B cell (primary cell): ENCODE data around the gene CALR. TPM values are rescaled to one million over a fixed set of nuclear protein-coding genes. Genes with fewer than 3 reads are reported as not detected.

Experiments
- ATAC-seq: fragments of 200-7000 bp; cut with Tn5 transposase; one replicate; pipeline ENCODE4 v1.10.0; 2021; ENCODE audit warnings: low read depth, mild to moderate bottlenecking, moderate number of reproducible peaks, moderate library complexity
- CTCF ChIA-PET: fragments of 350-600 bp; sonication (Branson Sonifier 250); formaldehyde crosslinking; loops from one replicate; lab custom pipeline; 2021; ENCODE audit warnings: antibody characterized with exemption, inconsistent platforms; lab: Charles Lee
- POLR2A ChIA-PET: fragments of 350-600 bp; sonication (Branson Sonifier 250); formaldehyde crosslinking; loops from one replicate; lab custom pipeline; 2021; ENCODE audit warnings: antibody characterized with exemption; lab: Charles Lee
- DNase-seq: peaks from one replicate; pipeline ENCODE4 v3.0.0; 2013
- H2AFZ ChIP-seq: 2 replicates; pipeline ENCODE4 v1.6.1; 2012; ENCODE audit warnings: mild to moderate bottlenecking, low read depth, low read length; ENCODE audit not compliant: insufficient read depth, poor library complexity, severe bottlenecking
- H3K27ac ChIP-seq, 2 donors: 1 replicate in 1 of 2; 2 replicates in 1 of 2; pipeline ENCODE4 v1.5.1; 2012 to 2013; ENCODE audit warnings: low read length in 2 of 2, mild to moderate bottlenecking in 2 of 2, moderate library complexity in 1 of 2
- H3K27me3 ChIP-seq, 4 experiments: fragments of 200-600 bp in 1 of 4; sonication (generic) in 1 of 4; replicated peaks in 1 of 4; 1 replicate in 2 of 4; 2 replicates in 2 of 4; pipeline versions ENCODE4 v1.6.1 to v1.7.0; 2013 to 2016; ENCODE audit warnings: low read length in 3 of 4, mild to moderate bottlenecking in 2 of 4, mixed read lengths in 1 of 4, moderate library complexity in 1 of 4; ENCODE audit not compliant: insufficient read depth in 4 of 4, control insufficient read depth in 3 of 4; ENCODE audit errors: control extremely low read depth in 1 of 4
- H3K36me3 ChIP-seq, 2 experiments: replicated peaks in 1 of 2; 1 replicate in 1 of 2; 2 replicates in 1 of 2; pipeline versions ENCODE4 v1.6.1 to v1.7.1; 2013; ENCODE audit warnings: low read length in 1 of 2; ENCODE audit not compliant: insufficient read depth in 2 of 2, control insufficient read depth in 1 of 2; ENCODE audit errors: control extremely low read depth in 1 of 2, extremely low read depth in 1 of 2
- H3K4me1 ChIP-seq, 2 donors: fragments of 200-600 bp in 1 of 2; sonication (generic) in 1 of 2; 1 replicate in 1 of 2; 2 replicates in 1 of 2; pipeline versions ENCODE4 v1.5.1 to v1.6.1; 2013 to 2017; ENCODE audit warnings: low read length in 2 of 2; ENCODE audit not compliant: control insufficient read depth in 2 of 2, insufficient read depth in 2 of 2
- H3K4me2 ChIP-seq: replicated peaks from 2 replicates; pipeline ENCODE3; 2012; ENCODE audit warnings: mild to moderate bottlenecking, low read depth, low read length; ENCODE audit not compliant: poor library complexity, severe bottlenecking
- H3K4me3 ChIP-seq, 5 experiments: fragments of 200-600 bp in 1 of 5; sonication (generic) in 1 of 5; 1 replicate in 3 of 5; 2 replicates in 2 of 5; pipeline versions ENCODE4 v1.5.1 to v1.7.0; 2011 to 2016; ENCODE audit warnings: low read length in 4 of 5, mild to moderate bottlenecking in 4 of 5, low read depth in 2 of 5, control low read depth in 1 of 5, moderate library complexity in 1 of 5; ENCODE audit not compliant: insufficient read depth in 1 of 5; ENCODE audit errors: control extremely low read depth in 1 of 5, extremely low read depth in 1 of 5
- H3K79me2 ChIP-seq: fragments of 200-600 bp; sonication (generic); one replicate; pipeline ENCODE4 v1.6.0; 2016; ENCODE audit warnings: low read length; ENCODE audit not compliant: control insufficient read depth, insufficient read depth
- H3K9ac ChIP-seq: fragments of 200-600 bp; sonication (generic); 2 replicates; pipeline ENCODE4 v1.6.1; 2017; ENCODE audit warnings: mild to moderate bottlenecking, low read length, moderate library complexity
- H3K9me3 ChIP-seq, 3 donors: one replicate each; pipeline versions ENCODE4 v1.6.1 to v1.7.1; 2013; ENCODE audit warnings: low read length in 2 of 3; ENCODE audit not compliant: control insufficient read depth in 2 of 3, insufficient read depth in 1 of 3; ENCODE audit errors: control extremely low read depth in 1 of 3
- H4K20me1 ChIP-seq: 2 replicates; pipeline ENCODE4 v1.6.0; 2012; ENCODE audit warnings: mild to moderate bottlenecking, low read length; ENCODE audit not compliant: insufficient read depth, control insufficient read depth, poor library complexity, severe bottlenecking
- H3K27ac Mint-ChIP-seq: one replicate; pipeline ENCODE4 v1.8.0; 2021; ENCODE audit warnings: mixed read lengths
- H3K27me3 Mint-ChIP-seq: one replicate; pipeline ENCODE4 v1.8.0; 2021; ENCODE audit warnings: mixed read lengths
- H3K4me1 Mint-ChIP-seq: one replicate; pipeline ENCODE4 v1.8.0; 2021; ENCODE audit warnings: mixed read lengths
- H3K4me3 Mint-ChIP-seq: one replicate; pipeline ENCODE4 v1.8.0; 2021; ENCODE audit warnings: mixed read lengths
- H3K9me3 Mint-ChIP-seq: one replicate; pipeline ENCODE4 v1.8.0; 2022; ENCODE audit warnings: mixed read lengths; ENCODE audit not compliant: insufficient read depth
- CTCF ChIP-seq: fragments of 200-600 bp; IDR thresholded peaks from one replicate; pipeline ENCODE4 v1.8.0; 2022; ENCODE audit warnings: antibody characterized with exemption, mild to moderate bottlenecking
- EZH2 ChIP-seq: IDR thresholded peaks from 2 replicates; pipeline ENCODE4 v1.6.1; 2012; ENCODE audit warnings: borderline replicate concordance, low read depth, mild to moderate bottlenecking, moderate library complexity, low read length; ENCODE audit not compliant: insufficient read depth, poor library complexity, severe bottlenecking
- WGBS: methylation state at CpG from one replicate; pipeline ENCODE4 v1.1.5; 2013; ENCODE audit warnings: missing lambda C conversion rate; ENCODE audit not compliant: insufficient coverage; 5-methylcytosine and 5-hydroxymethylcytosine counted together
- intact Hi-C: fragments of 100-400 bp; cut with micrococcal nuclease; formaldehyde crosslinking; loops from one replicate; pipeline ENCODE4 v1.10.0; 2022
- polyA plus RNA-seq: library from polyadenylated mRNA; depleted of rRNA; stranded (reverse); fragments of >200 nt; gene quantifications from 2 replicates; pipeline ENCODE4 v1.2.3, GENCODE V29; 2012
- total RNA-seq, 2 donors: library from RNA; stranded (reverse); fragments of 120-200 nt in 1 of 2; gene quantifications; 1 replicate in 1 of 2; 2 replicates in 1 of 2; pipeline versions ENCODE4 v1.2.3 to v1.2.4, GENCODE V29; 2013 to 2022

CALR gene
- total and polyA plus RNA-seq, 2 donors (not counting 1 experiment from before 2014, with no cell fraction given) = 214 to 385 TPM

DNA sequence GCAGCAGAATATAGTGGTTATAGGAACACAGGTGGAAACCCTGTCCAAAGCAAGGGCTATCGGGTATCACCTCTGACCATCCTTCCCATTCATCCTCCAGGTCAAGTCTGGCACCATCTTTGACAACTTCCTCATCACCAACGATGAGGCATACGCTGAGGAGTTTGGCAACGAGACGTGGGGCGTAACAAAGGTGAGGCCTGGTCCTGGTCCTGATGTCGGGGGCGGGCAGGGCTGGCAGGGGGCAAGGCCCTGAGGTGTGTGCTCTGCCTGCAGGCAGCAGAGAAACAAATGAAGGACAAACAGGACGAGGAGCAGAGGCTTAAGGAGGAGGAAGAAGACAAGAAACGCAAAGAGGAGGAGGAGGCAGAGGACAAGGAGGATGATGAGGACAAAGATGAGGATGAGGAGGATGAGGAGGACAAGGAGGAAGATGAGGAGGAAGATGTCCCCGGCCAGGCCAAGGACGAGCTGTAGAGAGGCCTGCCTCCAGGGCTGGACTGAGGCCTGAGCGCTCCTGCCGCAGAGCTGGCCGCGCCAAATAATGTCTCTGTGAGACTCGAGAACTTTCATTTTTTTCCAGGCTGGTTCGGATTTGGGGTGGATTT lies 5.1 kb downstream of the CALR start:
- Histone ChIP-seq H3K27ac (peak overlapping the region in 1 of 2 donors; percentile 30), H4K20me1 (peaks cover 51% of the 10 kb centered on the region), H3K4me2 (no peak overlapping the region), H3K9ac (no peak overlapping the region), H3K4me3 (no peak overlapping the region), H3K79me2 (peaks cover 67% of the 10 kb centered on the region), H3K4me1 (peaks cover 32 to 62% of the 10 kb centered on the region in 2 donors), H2AFZ (no peak overlapping the region), H3K36me3 (peaks cover 0 to 67% of the 10 kb centered on the region in 2 experiments), H3K27me3 (no peaks in the 10 kb centered on the region), H3K9me3 (peaks cover 0 to 7% (median 0%) of the 10 kb centered on the region in 3 donors)
- H3K4me3 Mint-ChIP-seq = peak overlapping the region; percentile 19
- H3K27me3 Mint-ChIP-seq = no peaks in the 10 kb centered on the region
- intact Hi-C loops = no loop called here
- WGBS = 86% methylated on average over 10 of the region's 18 CpGs
- H3K4me1 Mint-ChIP-seq = peaks cover 64% of the 10 kb centered on the region
- POLR2A ChIA-PET = interaction anchor here (0.8 kb wide), 1 partner anchor 52 kb away, joined by 3 read pairs; the partner anchor contains the start of gene GCDH
- no peak for ATAC-seq
- peak overlapping the region; percentile 43 for H3K27ac Mint-ChIP-seq
- TF ChIP-seq CTCF = no peak
- TF ChIP-seq EZH2 = no peak
- no peaks in the 10 kb centered on the region for H3K9me3 Mint-ChIP-seq
- DNase-seq = no peak
- CTCF ChIA-PET = interaction anchor here (0.7 kb wide), 1 partner anchor 22 kb away, joined by 4 read pairs; no protein-coding TSS in a partner anchor

DNA sequence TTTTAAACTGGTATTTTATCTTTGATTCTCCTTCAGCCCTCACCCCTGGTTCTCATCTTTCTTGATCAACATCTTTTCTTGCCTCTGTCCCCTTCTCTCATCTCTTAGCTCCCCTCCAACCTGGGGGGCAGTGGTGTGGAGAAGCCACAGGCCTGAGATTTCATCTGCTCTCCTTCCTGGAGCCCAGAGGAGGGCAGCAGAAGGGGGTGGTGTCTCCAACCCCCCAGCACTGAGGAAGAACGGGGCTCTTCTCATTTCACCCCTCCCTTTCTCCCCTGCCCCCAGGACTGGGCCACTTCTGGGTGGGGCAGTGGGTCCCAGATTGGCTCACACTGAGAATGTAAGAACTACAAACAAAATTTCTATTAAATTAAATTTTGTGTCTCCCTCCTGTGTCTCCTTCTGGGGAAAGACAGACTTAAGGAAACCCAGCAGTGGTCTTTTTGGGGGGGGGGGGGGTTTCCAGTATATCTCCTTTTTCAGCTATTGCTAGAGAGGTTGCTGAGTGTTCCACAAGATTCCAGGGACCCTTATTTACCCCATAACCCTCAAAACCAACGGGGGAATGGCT lies 5.8 kb downstream of the CALR start:
- CTCF ChIA-PET = interaction anchor here (0.6 to 0.7 kb wide), 2 partner anchors 21 to 33 kb away, joined by 3 to 4 read pairs; no protein-coding TSS in a partner anchor
- Mint-ChIP-seq H3K27ac (peak overlapping the region; percentile 46), H3K27me3 (no peaks in the 10 kb centered on the region), H3K4me1 (peaks cover 60% of the 10 kb centered on the region), H3K9me3 (no peaks in the 10 kb centered on the region), H3K4me3 (no peak overlapping the region)
- Histone ChIP-seq H4K20me1 (peaks cover 51% of the 10 kb centered on the region), H3K9ac (no peak overlapping the region), H3K27ac (peak overlapping the region; percentile 68 to 86), H3K4me2 (no peak overlapping the region), H2AFZ (no peak overlapping the region), H3K27me3 (no peaks in the 10 kb centered on the region), H3K4me1 (peaks cover 32 to 58% of the 10 kb centered on the region in 2 donors), H3K9me3 (peaks cover 0 to 7% (median 0%) of the 10 kb centered on the region in 3 donors), H3K4me3 (no peak overlapping the region), H3K36me3 (peaks cover 0 to 73% of the 10 kb centered on the region in 2 experiments), H3K79me2 (peaks cover 61% of the 10 kb centered on the region)
- intact Hi-C loops = no loop called here
- WGBS = no CpG with 5 or more reads among the region's 2 CpGs
- POLR2A ChIA-PET = interaction anchor here (0.8 kb wide), 1 partner anchor 53 kb away, joined by 3 read pairs; the partner anchor contains the start of gene GCDH
- no peak for DNase-seq
- ATAC-seq = no peak
- no peak for TF ChIP-seq EZH2
- TF ChIP-seq CTCF = no peak
